GM18498 (cell line): ENCODE results near the gene DDX51.

ENCODE experiments used
- ATAC-seq: cut with Tn5 transposase; IDR thresholded peaks from one replicate; pipeline ENCODE4 v1.9.1; 2021; ENCODE audit warnings: mild to moderate bottlenecking, moderate library complexity; ENCODE audit not compliant: unreplicated experiment

Gene DDX51

GRCh38 chr12:132179431-132180362, 35.6 kb upstream of the DDX51 start:
- no peak for ATAC-seq

- ATAC-seq = no peak
Observed at GRCh38 chr12:132178801-132179401, 34.8 kb upstream of the DDX51 start.

GRCh38 chr12:132178316-132178715, 34.2 kb upstream of the DDX51 start:
- no peak for ATAC-seq

- ATAC-seq = no peak
Observed at GRCh38 chr12:132176920-132177551, 32.9 kb upstream of the DDX51 start.

GRCh38 chr12:132176385-132176919, 32.3 kb upstream of the DDX51 start:
- ATAC-seq = no peak

GRCh38 chr12:132175496-132176384, 31.6 kb upstream of the DDX51 start:
- ATAC-seq = no peak

- no peak for ATAC-seq
Observed at GRCh38 chr12:132174839-132175490, 30.8 kb upstream of the DDX51 start.

GRCh38 chr12:132174015-132174838, 30.1 kb upstream of the DDX51 start:
- ATAC-seq = no peak

- ATAC-seq = no peak
Observed at GRCh38 chr12:132173135-132174014, 29.3 kb upstream of the DDX51 start.

- no peak for ATAC-seq
Observed at GRCh38 chr12:132172619-132173018, 28.5 kb upstream of the DDX51 start.

GRCh38 chr12:132171968-132172521, 27.9 kb upstream of the DDX51 start:
- no peak for ATAC-seq

- ATAC-seq = no peak
Observed at GRCh38 chr12:132171293-132171967, 27.3 kb upstream of the DDX51 start.

GRCh38 chr12:132170637-132171292, 26.6 kb upstream of the DDX51 start:
- ATAC-seq = no peak

GRCh38 chr12:132170094-132170636, 26.0 kb upstream of the DDX51 start:
- no peak for ATAC-seq

- ATAC-seq = no peak
Observed at GRCh38 chr12:132169376-132169775, 25.3 kb upstream of the DDX51 start.

- ATAC-seq = no peak
Observed at GRCh38 chr12:132168311-132169031, 24.4 kb upstream of the DDX51 start.
